Endothelial cell of umbilical vein (primary cell): ENCODE data around the gene MTSS2. TPM values are rescaled to one million over a fixed set of nuclear protein-coding genes. Genes with fewer than 3 reads are reported as not detected.

Experiments
- BruUV-seq: library from RNA; stranded (reverse); fragments of 400-500 nt; replicated peaks from 2 replicates; lab custom pipeline; 2021; lab: Mats Ljungman, UMichigan
- CTCF ChIA-PET: fragments of 300-600, 350-600 bp; sonication (Branson Sonifier 250); formaldehyde crosslinking; loops from one replicate; lab custom pipeline; 2021; ENCODE audit warnings: antibody characterized with exemption, inconsistent platforms; lab: Charles Lee
- POLR2A ChIA-PET: fragments of 300-600, 350-600 bp; sonication (Branson Sonifier 250); formaldehyde crosslinking; loops from one replicate; lab custom pipeline; 2021; ENCODE audit warnings: antibody characterized with exemption, inconsistent platforms; lab: Charles Lee
- DNase-seq: peaks from one replicate; pipeline ENCODE4 v3.0.0-alpha.2; 2011; ENCODE audit warnings: low read depth, low spot score
- FAIRE-seq: peaks from 2 replicates; lab custom pipeline; 2011; peaks lifted over from hg19 to GRCh38; lab: Jason Lieb, UNC
- H2AFZ ChIP-seq: 2 replicates; pipeline ENCODE4 v1.6.0; 2012; ENCODE audit warnings: low read depth, low read length, control low read depth, inconsistent platforms
- H3K27ac ChIP-seq: 2 replicates; pipeline ENCODE4 v1.5.1; 2011; ENCODE audit warnings: low read depth, mild to moderate bottlenecking, control low read depth, low read length, moderate library complexity; ENCODE audit not compliant: insufficient read depth
- H3K27me3 ChIP-seq, 2 experiments: 2 replicates each; pipeline versions ENCODE4 v1.6.0 to v1.6.1; 2011; ENCODE audit warnings: low read length in 2 of 2, mixed read lengths in 1 of 2; ENCODE audit not compliant: control insufficient read depth in 2 of 2, insufficient read depth in 2 of 2
- H3K36me3 ChIP-seq, 2 experiments: 2 replicates in 1 of 2; 3 replicates in 1 of 2; pipeline ENCODE4 v1.5.1; 2011; ENCODE audit warnings: low read length in 2 of 2, mild to moderate bottlenecking in 1 of 2, moderate library complexity in 1 of 2; ENCODE audit not compliant: control insufficient read depth in 2 of 2, insufficient read depth in 2 of 2; ENCODE audit errors: extremely low read depth in 1 of 2
- H3K4me1 ChIP-seq: 3 replicates; pipeline ENCODE4 v1.5.1; 2011; ENCODE audit warnings: mild to moderate bottlenecking, low read length; ENCODE audit not compliant: control insufficient read depth, insufficient read depth; ENCODE audit errors: extremely low read depth
- H3K4me2 ChIP-seq: 2 replicates; pipeline ENCODE4 v1.6.1; 2011; ENCODE audit warnings: low read length, control low read depth, mixed read lengths; ENCODE audit not compliant: insufficient read depth
- H3K4me3 ChIP-seq, 3 experiments: fragments of 200-600 bp in 1 of 3; sonication (generic), shearing (Covaris generic) in 1 of 3; replicated peaks in 1 of 3; 2 replicates each; pipeline ENCODE4 v1.5.1; 2011 to 2016; ENCODE audit warnings: control low read depth in 3 of 3, low read length in 3 of 3, mild to moderate bottlenecking in 2 of 3, inconsistent platforms in 1 of 3, low read depth in 1 of 3, moderate library complexity in 1 of 3; ENCODE audit not compliant: insufficient read depth in 1 of 3
- H3K79me2 ChIP-seq: 2 replicates; pipeline ENCODE4 v1.6.0; 2012; ENCODE audit warnings: low read length, inconsistent platforms; ENCODE audit not compliant: control insufficient read depth, insufficient read depth
- H3K9ac ChIP-seq: replicated peaks from 2 replicates; pipeline ENCODE3; 2011; ENCODE audit warnings: low read length, control low read depth; ENCODE audit not compliant: insufficient read depth; ENCODE audit errors: extremely low read depth
- H3K9me1 ChIP-seq: replicated peaks from 3 replicates; pipeline ENCODE4 v1.6.0; 2011; ENCODE audit warnings: mild to moderate bottlenecking, low read length; ENCODE audit not compliant: control insufficient read depth, insufficient read depth; ENCODE audit errors: extremely low read depth
- H3K9me3 ChIP-seq: replicated peaks from 2 replicates; pipeline ENCODE4 v1.5.1; 2012; ENCODE audit warnings: low read length, inconsistent platforms; ENCODE audit not compliant: control insufficient read depth, insufficient read depth
- H4K20me1 ChIP-seq: replicated peaks from 2 replicates; pipeline ENCODE3; 2011; ENCODE audit warnings: mild to moderate bottlenecking, low read length; ENCODE audit not compliant: control insufficient read depth, insufficient read depth; ENCODE audit errors: extremely low read depth
- EZH2 ChIP-seq: IDR thresholded peaks from 2 replicates; pipeline ENCODE4 v1.6.1; 2012; ENCODE audit warnings: borderline replicate concordance, low read depth, mild to moderate bottlenecking, moderate library complexity, low read length, inconsistent platforms; ENCODE audit not compliant: severe bottlenecking
- FOS ChIP-seq: IDR thresholded peaks from 2 replicates; pipeline ENCODE4 v1.6.1; 2011; ENCODE audit warnings: mild to moderate bottlenecking, low read length, moderate library complexity, borderline replicate concordance; ENCODE audit not compliant: insufficient read depth
- GATA2 ChIP-seq: IDR thresholded peaks from 2 replicates; pipeline ENCODE4 v1.7.0; 2011; ENCODE audit warnings: low read depth, mild to moderate bottlenecking, moderate library complexity, mixed read lengths, low read length; ENCODE audit not compliant: insufficient read length, insufficient read depth
- JUN ChIP-seq: IDR thresholded peaks from 2 replicates; pipeline ENCODE4 v1.6.1; 2011; ENCODE audit warnings: borderline replicate concordance, low read depth; ENCODE audit not compliant: insufficient read length, insufficient read depth
- MYC ChIP-seq: IDR thresholded peaks from one replicate; pipeline ENCODE4 v1.6.1; 2011; ENCODE audit warnings: mild to moderate bottlenecking, low read depth, low read length
- POLR2A ChIP-seq: IDR thresholded peaks from 2 replicates; pipeline ENCODE4 v1.6.1; 2012; ENCODE audit warnings: low read depth, mild to moderate bottlenecking, control low read depth, low read length
- POLR2AphosphoS5 ChIP-seq: IDR thresholded peaks from 2 replicates; pipeline ENCODE4 v1.6.1; 2012; ENCODE audit warnings: low read depth, mild to moderate bottlenecking, control low read depth, low read length, moderate library complexity; ENCODE audit not compliant: insufficient read depth
- dilution Hi-C: fragments of 300-500 bp; cut with MboI; formaldehyde crosslinking; loops from one replicate; pipeline ENCODE4 v1.15.0; 2019; ENCODE audit warnings: low sequenced_read_pairs; ENCODE audit not compliant: extremely low pct_ligation_motif_present
- intact Hi-C: fragments of 100-400 bp; cut with micrococcal nuclease; formaldehyde crosslinking; loops from one replicate; pipeline ENCODE4 v1.10.0; 2022
- polyA plus RNA-seq, 4 experiments: library from polyadenylated mRNA; depleted of rRNA in 3 of 4; stranded (reverse) in 3 of 4; unstranded in 1 of 4; fragments of >200 nt; gene quantifications; 2 replicates each; pipeline versions ENCODE4 v1.2.1 to v1.2.3, GENCODE V29; 2011 to 2012; ENCODE audit warnings: missing spikeins in 1 of 4
- total RNA-seq: library from RNA; stranded (reverse); gene quantifications from 2 replicates; pipeline ENCODE4 v1.2.3, GENCODE V29; 2021
- TF ChIP-seq, protein P1 (sequence below): IDR thresholded peaks from 2 replicates; pipeline ENCODE4 v1.6.1; 2011; ENCODE audit not compliant: insufficient read depth, insufficient read length
- TF ChIP-seq, protein P2 (sequence below), 2 donors: IDR thresholded peaks; 1 replicate in 1 of 2; 2 replicates in 1 of 2; pipeline ENCODE4 v1.5.1; 2011; ENCODE audit warnings: low read length in 2 of 2, mild to moderate bottlenecking in 2 of 2, moderate library complexity in 2 of 2, control low read depth in 1 of 2, inconsistent platforms in 1 of 2, low read depth in 1 of 2; ENCODE audit not compliant: insufficient read depth in 1 of 2; ENCODE audit errors: extremely low read depth in 1 of 2

The MTSS2 gene
- total and polyA plus RNA-seq, 2 donors (not counting 3 experiments of a cell fraction or from before 2014, with no cell fraction given) = 38.4 to 42.3 TPM

- dilution Hi-C loops = no loop called here
- ChIA-PET CTCF (interaction anchor here (1.1 to 1.2 kb wide), 2 partner anchors 69 to 183 kb away, joined by 3 to 4 read pairs; no protein-coding TSS in a partner anchor), POLR2A (no interaction called here)
Observed at GRCh38 chr16:70702624-70703023, 16.8 kb upstream of the MTSS2 start.

More at GRCh38 chr16:70702624-70703023, 16.8 kb upstream of the MTSS2 start:
- DNase-seq = no peak
- no peaks in the 10 kb centered on the region for H3K9me3 ChIP-seq
- no peak for FAIRE-seq
- peaks cover 14% of the 10 kb centered on the region for H3K4me1 ChIP-seq
- H2AFZ ChIP-seq = no peak overlapping the region
- BruUV-seq = no TSS peak
- H3K4me2 ChIP-seq = no peak overlapping the region
- no peaks in the 10 kb centered on the region for H4K20me1 ChIP-seq
- no peak overlapping the region for H3K9ac ChIP-seq
- H3K4me3 ChIP-seq = no peak overlapping the region
- TF ChIP-seq POLR2AphosphoS5 = no peak
- no peak for TF ChIP-seq JUN
- TF ChIP-seq GATA2 = no peak
- no peak for TF ChIP-seq POLR2A
- no peak for TF ChIP-seq MYC
- no peak for TF ChIP-seq FOS
- no peak for TF ChIP-seq EZH2
- TF ChIP-seq, protein P1, sequence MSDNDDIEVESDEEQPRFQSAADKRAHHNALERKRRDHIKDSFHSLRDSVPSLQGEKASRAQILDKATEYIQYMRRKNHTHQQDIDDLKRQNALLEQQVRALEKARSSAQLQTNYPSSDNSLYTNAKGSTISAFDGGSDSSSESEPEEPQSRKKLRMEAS = no peak
- TF ChIP-seq, protein P2, sequence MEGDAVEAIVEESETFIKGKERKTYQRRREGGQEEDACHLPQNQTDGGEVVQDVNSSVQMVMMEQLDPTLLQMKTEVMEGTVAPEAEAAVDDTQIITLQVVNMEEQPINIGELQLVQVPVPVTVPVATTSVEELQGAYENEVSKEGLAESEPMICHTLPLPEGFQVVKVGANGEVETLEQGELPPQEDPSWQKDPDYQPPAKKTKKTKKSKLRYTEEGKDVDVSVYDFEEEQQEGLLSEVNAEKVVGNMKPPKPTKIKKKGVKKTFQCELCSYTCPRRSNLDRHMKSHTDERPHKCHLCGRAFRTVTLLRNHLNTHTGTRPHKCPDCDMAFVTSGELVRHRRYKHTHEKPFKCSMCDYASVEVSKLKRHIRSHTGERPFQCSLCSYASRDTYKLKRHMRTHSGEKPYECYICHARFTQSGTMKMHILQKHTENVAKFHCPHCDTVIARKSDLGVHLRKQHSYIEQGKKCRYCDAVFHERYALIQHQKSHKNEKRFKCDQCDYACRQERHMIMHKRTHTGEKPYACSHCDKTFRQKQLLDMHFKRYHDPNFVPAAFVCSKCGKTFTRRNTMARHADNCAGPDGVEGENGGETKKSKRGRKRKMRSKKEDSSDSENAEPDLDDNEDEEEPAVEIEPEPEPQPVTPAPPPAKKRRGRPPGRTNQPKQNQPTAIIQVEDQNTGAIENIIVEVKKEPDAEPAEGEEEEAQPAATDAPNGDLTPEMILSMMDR (IDR thresholded peaks at IDR 0.05; ENCODE audit: extremely low read depth in 1 of 2, insufficient read depth in 1 of 2, low read depth in 1 of 2, low read length in 2 of 2) = no peak
- H3K9me1 ChIP-seq = no peaks in the 10 kb centered on the region
- H3K36me3 ChIP-seq = no peaks in the 10 kb centered on the region
- no peaks in the 10 kb centered on the region for H3K79me2 ChIP-seq
- no peak overlapping the region for H3K27ac ChIP-seq
- intact Hi-C loops = no loop called here
- H3K27me3 ChIP-seq = no peaks in the 10 kb centered on the region
